ENCODE results near the gene PROM1.

The PROM1 gene

DNA sequence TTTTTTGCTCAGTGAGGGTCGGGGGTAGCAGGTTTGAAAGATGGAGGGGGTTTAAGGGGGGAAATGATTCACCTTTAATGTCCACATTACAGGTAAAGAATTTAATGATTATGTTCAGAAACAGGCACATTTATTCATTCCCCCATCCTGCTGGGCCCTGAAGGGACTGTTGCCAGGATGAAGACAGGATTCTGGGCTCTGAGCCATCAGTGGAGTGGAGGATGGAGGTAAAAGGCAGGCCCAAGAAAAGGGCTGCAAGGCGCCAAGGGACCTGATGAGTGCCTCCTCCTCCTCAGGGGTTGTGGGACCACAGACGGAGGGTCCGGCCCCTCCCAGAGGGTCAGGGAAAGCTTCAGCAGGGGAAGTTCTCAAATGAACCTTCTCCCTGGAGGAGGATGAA lies 40.4 kb upstream of the PROM1 start:
- H3K4me3 ChIP-seq (replicated peaks; ENCODE audit: low read depth, low read length): no peak overlapping the region
- TF ChIP-seq, protein P1, sequence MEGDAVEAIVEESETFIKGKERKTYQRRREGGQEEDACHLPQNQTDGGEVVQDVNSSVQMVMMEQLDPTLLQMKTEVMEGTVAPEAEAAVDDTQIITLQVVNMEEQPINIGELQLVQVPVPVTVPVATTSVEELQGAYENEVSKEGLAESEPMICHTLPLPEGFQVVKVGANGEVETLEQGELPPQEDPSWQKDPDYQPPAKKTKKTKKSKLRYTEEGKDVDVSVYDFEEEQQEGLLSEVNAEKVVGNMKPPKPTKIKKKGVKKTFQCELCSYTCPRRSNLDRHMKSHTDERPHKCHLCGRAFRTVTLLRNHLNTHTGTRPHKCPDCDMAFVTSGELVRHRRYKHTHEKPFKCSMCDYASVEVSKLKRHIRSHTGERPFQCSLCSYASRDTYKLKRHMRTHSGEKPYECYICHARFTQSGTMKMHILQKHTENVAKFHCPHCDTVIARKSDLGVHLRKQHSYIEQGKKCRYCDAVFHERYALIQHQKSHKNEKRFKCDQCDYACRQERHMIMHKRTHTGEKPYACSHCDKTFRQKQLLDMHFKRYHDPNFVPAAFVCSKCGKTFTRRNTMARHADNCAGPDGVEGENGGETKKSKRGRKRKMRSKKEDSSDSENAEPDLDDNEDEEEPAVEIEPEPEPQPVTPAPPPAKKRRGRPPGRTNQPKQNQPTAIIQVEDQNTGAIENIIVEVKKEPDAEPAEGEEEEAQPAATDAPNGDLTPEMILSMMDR (IDR thresholded peaks at IDR 0.05; ENCODE audit: low read length, missing control alignments): no peak
- DNase-seq (ENCODE audit: low read depth): no peak

DNA sequence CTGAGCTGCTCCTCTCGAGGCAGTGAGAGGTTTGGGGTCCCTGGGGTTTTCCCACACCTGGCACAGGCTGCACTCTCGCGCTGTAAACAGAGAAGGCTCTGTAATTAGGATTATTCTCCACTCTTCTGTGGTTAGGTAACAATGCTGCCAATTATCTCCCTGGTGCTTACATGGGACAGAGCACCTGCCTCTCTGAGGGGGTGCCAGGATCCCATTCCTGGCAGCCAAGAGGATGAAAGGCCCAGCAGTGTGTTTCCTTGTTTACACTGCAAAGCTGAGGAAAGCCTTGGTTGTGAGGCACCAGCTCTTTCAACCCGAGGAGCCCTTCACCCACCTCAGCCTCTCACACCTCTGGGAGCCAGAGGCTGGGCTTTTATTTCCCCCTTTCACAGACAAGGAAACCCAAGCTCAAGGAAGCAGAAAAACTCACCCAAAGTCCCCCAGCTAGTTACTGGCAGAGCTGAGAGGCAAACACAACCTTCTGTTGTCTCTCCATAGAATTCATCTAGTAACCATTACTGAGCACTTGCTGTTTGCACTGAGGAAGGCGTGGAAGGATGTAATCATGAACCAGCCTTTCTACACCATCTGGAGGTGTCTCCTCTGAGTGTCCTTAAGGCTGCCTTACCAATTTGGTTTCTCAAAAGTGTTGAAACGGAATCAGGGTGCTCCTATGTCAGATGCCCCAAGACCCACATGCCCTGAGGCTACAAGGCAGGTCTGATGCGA lies 39.7 kb upstream of the PROM1 start:
- TF ChIP-seq, protein P1 (IDR thresholded peaks at IDR 0.05; ENCODE audit: low read length, missing control alignments): no peak
- no peak overlapping the region for H3K4me3 ChIP-seq (replicated peaks; ENCODE audit: low read depth, low read length)
- no peak for DNase-seq (ENCODE audit: low read depth)

DNA sequence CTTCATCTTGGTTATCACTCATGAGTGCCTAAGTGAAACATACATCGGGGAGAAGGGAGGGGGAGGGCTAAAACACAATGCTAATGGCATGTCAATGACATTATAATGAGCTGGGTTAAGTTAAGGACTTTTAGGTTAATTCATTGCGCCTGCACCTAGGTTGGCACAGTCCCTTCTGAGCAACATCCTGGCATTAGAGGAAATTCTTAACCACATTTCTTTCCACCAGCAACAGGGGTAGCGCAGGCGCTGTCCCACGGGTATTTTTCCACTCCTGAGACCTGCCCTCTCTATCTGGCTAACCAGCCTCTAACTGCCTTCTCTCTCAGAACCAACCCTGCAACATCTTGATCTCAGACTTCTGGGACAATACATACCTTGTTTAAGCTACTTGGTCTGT lies 39.0 kb upstream of the PROM1 start:
- DNase-seq (ENCODE audit: low read depth): no peak
- TF ChIP-seq, protein P1 (IDR thresholded peaks at IDR 0.05; ENCODE audit: low read length, missing control alignments): no peak
- H3K4me3 ChIP-seq (replicated peaks; ENCODE audit: low read depth, low read length): no peak overlapping the region

DNA sequence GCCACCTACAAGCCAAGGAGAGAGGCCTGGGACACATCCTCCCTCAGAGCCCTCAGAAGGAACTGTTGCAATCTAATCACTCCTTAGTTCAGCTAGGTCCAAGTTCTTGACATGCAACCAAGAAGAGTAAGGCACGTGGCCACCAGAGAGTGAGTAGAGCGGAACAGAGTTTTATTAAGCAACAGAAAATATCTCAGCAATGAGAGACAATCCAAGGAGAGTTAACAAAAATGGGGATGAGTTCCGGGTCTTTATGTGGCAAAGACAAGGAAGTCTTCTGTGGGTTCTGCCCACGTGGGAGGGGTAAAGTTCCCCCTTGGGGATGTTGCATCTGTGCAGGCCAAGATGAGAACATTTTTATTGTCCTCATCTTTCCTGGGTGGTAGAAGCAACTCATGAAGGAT lies 38.5 kb upstream of the PROM1 start:
- DNase-seq (ENCODE audit: low read depth): no peak
- TF ChIP-seq, protein P1 (IDR thresholded peaks at IDR 0.05; ENCODE audit: low read length, missing control alignments): no peak
- no peak overlapping the region for H3K4me3 ChIP-seq (replicated peaks; ENCODE audit: low read depth, low read length)

DNA sequence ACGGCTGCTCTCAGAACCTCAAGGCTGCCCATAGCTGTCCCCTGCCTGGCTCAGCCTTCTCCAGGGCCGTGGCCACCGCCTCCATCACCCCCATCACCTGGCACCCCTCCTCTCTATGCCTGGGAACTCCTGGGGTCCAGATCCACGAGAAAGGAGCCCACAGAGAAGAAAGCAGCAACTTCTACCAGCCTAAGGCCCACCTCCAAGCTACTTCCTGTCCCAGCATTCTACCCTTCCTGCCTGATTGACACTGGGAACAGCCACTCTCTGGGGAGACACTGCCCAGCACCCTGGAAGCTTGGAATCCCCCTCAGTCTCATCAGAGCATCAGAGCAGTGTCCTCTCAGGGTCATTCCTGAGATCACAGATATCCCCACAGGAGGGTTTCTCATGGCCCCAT lies 36.9 kb upstream of the PROM1 start:
- H3K4me3 ChIP-seq (replicated peaks; ENCODE audit: low read depth, low read length): no peak overlapping the region
- no peak for DNase-seq (ENCODE audit: low read depth)
- TF ChIP-seq, protein P1 (IDR thresholded peaks at IDR 0.05; ENCODE audit: low read length, missing control alignments): no peak

DNA sequence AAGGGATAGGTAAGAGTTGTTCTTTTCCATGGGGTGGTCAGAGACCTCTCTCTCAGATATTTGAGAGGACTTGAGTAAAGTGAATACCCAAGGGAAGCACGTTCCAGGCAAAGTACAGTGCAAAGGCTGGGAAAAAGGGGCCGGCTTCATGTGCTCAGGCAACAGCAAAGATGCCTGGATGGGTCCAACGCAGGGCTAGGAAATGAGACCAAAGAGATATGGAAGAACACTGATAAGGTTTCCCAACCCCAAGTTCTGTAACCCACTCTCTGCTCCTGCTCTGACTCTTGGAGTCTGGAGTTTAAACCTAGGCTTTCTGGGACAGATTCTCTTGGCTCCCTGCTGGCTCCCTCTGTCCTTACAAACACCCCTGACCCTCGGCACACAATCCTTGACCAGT lies 36.2 kb upstream of the PROM1 start:
- DNase-seq (ENCODE audit: low read depth): no peak
- no peak overlapping the region for H3K4me3 ChIP-seq (replicated peaks; ENCODE audit: low read depth, low read length)
- TF ChIP-seq, protein P1 (IDR thresholded peaks at IDR 0.05; ENCODE audit: low read length, missing control alignments): no peak

DNA sequence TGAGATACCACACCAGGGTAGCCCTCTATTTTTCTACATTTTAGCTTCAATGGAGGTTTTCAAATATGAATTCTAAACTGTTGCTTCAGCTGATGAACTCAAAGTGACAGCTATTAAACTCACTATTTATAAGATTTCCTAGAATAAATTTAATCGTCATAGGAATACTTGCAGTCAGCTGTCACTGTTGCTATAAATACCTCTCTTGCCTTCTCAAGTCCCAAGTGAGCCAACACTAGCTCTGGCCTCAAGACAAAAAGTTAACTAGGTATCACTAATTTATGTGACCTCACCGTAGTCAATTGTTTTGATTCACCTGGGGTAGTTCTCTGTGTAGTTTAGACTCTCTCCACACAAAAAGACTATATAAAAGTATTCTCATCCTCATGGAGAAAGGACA lies 34.3 kb upstream of the PROM1 start:
- DNase-seq (ENCODE audit: low read depth): no peak
- TF ChIP-seq, protein P1 (IDR thresholded peaks at IDR 0.05; ENCODE audit: low read length, missing control alignments): no peak
- no peak overlapping the region for H3K4me3 ChIP-seq (replicated peaks; ENCODE audit: low read depth, low read length)
